ENCODE data around the gene RAPGEF5.

DNA sequence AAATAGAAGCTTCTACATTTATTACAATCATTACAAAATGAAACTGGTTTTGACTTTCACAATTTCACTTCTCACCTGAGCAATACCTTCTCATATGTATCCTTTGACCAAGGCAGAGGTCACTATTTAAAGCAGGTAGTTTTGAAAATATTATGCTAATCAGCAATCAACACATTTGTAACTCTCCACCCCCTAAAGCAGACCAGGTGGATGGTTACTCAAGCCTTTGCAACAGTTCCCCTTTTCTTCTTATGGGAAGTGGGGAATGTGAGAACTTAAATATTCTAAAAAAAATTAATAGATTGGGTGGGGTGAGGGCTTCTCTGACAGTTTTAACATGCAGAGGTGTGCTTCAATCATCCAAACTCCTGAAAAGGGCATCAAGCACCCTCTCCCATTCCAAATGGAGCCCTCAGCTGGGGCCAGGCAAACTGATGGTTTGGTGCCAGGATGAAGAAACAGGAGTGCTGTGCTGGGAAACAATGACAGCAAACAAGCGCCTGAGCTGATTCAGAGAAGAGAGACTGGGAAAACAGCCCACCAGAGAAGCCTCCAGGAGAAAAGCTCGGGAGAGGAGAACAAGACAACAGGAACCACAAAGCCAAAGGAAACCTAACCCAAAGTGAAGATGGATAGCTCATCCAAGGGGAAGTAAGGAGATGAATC is 17.1 kb downstream of the RAPGEF5 start:
- TF ChIP-seq POLR2A (IDR thresholded peaks at IDR 0.05) (no peak), EP300 (IDR thresholded peaks at IDR 0.05) (no peak)
- TF ChIP-seq, protein P1, sequence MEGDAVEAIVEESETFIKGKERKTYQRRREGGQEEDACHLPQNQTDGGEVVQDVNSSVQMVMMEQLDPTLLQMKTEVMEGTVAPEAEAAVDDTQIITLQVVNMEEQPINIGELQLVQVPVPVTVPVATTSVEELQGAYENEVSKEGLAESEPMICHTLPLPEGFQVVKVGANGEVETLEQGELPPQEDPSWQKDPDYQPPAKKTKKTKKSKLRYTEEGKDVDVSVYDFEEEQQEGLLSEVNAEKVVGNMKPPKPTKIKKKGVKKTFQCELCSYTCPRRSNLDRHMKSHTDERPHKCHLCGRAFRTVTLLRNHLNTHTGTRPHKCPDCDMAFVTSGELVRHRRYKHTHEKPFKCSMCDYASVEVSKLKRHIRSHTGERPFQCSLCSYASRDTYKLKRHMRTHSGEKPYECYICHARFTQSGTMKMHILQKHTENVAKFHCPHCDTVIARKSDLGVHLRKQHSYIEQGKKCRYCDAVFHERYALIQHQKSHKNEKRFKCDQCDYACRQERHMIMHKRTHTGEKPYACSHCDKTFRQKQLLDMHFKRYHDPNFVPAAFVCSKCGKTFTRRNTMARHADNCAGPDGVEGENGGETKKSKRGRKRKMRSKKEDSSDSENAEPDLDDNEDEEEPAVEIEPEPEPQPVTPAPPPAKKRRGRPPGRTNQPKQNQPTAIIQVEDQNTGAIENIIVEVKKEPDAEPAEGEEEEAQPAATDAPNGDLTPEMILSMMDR (IDR thresholded peaks at IDR 0.05) = no peak
